Measurements from ENCODE around the gene IFNG.
A peak's percentile ranks its signal among the peaks of the same experiment; 100 is the strongest.
"Not testable (repeated sequence)": the region's sequence is repeated elsewhere in the genome, so short reads cannot be mapped to it uniquely, and the experiment has no call there.

IFNG gene

GRCh38 chr12:68159681-68160304 lies at the start of gene IFNG:
TSS of gene IFNG (minus strand) at chr12:68159740. CDS start at chr12:68159615, 125 bp downstream.
- no peak for DNase-seq (ENCODE audit: low read depth in 2 of 2)

- not testable (repeated sequence) for DNase-seq (ENCODE audit: low read depth in 2 of 2)
Measured at GRCh38 chr12:68209048-68209728, 49.6 kb upstream of the IFNG start.

GRCh38 chr12:68207276-68207675 lies 47.7 kb upstream of the IFNG start:
- no peak for DNase-seq (ENCODE audit: low read depth in 2 of 2)

GRCh38 chr12:68206446-68206845 lies 46.9 kb upstream of the IFNG start:
- no peak for DNase-seq (ENCODE audit: low read depth in 2 of 2)

- no peak for DNase-seq (ENCODE audit: low read depth in 2 of 2)
Measured at GRCh38 chr12:68203460-68203875, 43.9 kb upstream of the IFNG start.

GRCh38 chr12:68200854-68201253 lies 41.3 kb upstream of the IFNG start:
- no peak for DNase-seq (ENCODE audit: low read depth in 2 of 2)

- DNase-seq (ENCODE audit: low read depth in 2 of 2), result no peak
Measured at GRCh38 chr12:68199127-68199526, 39.6 kb upstream of the IFNG start.

- DNase-seq (ENCODE audit: low read depth in 2 of 2), result no peak
Measured at GRCh38 chr12:68198507-68199086, 39.1 kb upstream of the IFNG start.

GRCh38 chr12:68190301-68190700 lies 30.8 kb upstream of the IFNG start:
- DNase-seq (ENCODE audit: low read depth in 2 of 2), result no peak

GRCh38 chr12:68189821-68190242 lies 30.3 kb upstream of the IFNG start:
- DNase-seq (ENCODE audit: low read depth in 2 of 2), result no peak

- no peak for DNase-seq (ENCODE audit: low read depth in 2 of 2)
Measured at GRCh38 chr12:68185598-68185997, 26.1 kb upstream of the IFNG start.

- DNase-seq (ENCODE audit: low read depth in 2 of 2), result no peak
Measured at GRCh38 chr12:68180792-68181744, 21.5 kb upstream of the IFNG start.

- DNase-seq (ENCODE audit: low read depth in 2 of 2), result no peak
Measured at GRCh38 chr12:68178774-68179439, 19.4 kb upstream of the IFNG start.

- no peak for DNase-seq (ENCODE audit: low read depth in 2 of 2)
Measured at GRCh38 chr12:68178184-68178583, 18.6 kb upstream of the IFNG start.

- DNase-seq (ENCODE audit: low read depth in 2 of 2), result no peak
Measured at GRCh38 chr12:68177562-68177961, 18.0 kb upstream of the IFNG start.

GRCh38 chr12:68176257-68176656 lies 16.7 kb upstream of the IFNG start:
- no peak for DNase-seq (ENCODE audit: low read depth in 2 of 2)

- peak in 1 of 2 donors; percentile 21 for DNase-seq (ENCODE audit: low read depth in 2 of 2)
Measured at GRCh38 chr12:68175557-68176061, 16.1 kb upstream of the IFNG start.

- DNase-seq (ENCODE audit: low read depth in 2 of 2), result not testable (repeated sequence)
Measured at GRCh38 chr12:68174761-68175160, 15.2 kb upstream of the IFNG start.

GRCh38 chr12:68173792-68174191 lies 14.3 kb upstream of the IFNG start:
- no peak for DNase-seq (ENCODE audit: low read depth in 2 of 2)

GRCh38 chr12:68170726-68171125 lies 11.2 kb upstream of the IFNG start:
- no peak for DNase-seq (ENCODE audit: low read depth in 2 of 2)

GRCh38 chr12:68169213-68169889 lies 9.8 kb upstream of the IFNG start:
- no peak for DNase-seq (ENCODE audit: low read depth in 2 of 2)
